ENCODE data around the gene ICA1. TPM values are rescaled to one million over a fixed set of nuclear protein-coding genes. Genes with fewer than 3 reads are reported as not detected.

Gene ICA1
- total RNA-seq, 1 experiment from 2014 or later: 3.2 TPM

DNA sequence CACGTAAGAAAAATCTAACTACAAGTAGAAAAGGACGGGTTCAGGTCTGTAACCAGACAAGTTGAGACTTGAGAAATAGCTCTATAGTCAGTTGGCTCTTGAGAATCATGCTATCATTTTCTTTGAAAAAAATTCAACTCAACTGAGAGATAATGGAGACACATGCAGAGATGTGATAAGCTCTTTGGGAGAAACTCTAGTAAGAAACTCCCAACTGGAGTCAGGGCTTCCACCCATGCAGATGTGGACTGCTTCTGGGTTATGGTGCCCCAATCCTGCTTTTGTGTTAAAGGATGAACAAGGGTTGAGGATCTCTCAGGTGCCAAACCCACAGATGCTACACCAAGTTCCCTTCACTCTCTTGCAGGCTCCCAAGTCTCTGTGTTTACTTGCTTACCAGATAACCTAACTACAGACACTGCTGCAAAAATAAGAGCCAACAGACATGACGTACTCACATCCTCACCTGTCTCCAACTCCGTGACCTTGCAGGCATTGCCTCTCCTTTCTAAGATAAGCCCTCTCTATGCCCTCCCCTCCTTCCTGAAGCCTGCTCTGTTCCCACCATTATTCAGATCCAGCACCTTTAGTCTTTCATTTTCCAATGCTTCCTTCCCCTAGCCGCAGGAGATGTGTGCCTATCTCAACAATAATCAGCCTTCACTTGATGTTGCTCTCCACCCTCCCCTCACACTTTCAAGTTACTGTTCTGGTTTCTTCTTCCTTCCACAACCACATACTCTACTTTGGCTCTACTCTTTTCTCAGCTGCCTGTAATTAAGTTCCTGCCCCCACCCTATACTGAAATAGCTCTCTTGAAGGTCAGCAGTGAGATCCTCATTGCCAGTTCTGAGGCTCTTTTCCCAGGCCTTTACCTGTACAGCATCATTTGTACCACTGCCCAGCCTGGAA lies 130.0 kb downstream of the ICA1 start:
- Histone ChIP-seq H3K36me3 (ENCODE audit: low read depth, low read length) (no peaks in the 10 kb centered on the region), H3K9me2 (replicated peaks; ENCODE audit: low read length) (no peaks in the 10 kb centered on the region), H3K9ac (ENCODE audit: low read length) (no peak overlapping the region), H3K9me3 (ENCODE audit: low read length) (no peaks in the 10 kb centered on the region), H3K27me3 (ENCODE audit: low read length) (no peaks in the 10 kb centered on the region), H4K20me1 (ENCODE audit: low read length) (no peaks in the 10 kb centered on the region), H3K27ac (ENCODE audit: low read length) (no peak overlapping the region), H3K4me1 (ENCODE audit: insufficient read depth, low read length) (no peaks in the 10 kb centered on the region), H3F3A (ENCODE audit: low read length, unreplicated experiment) (no peaks in the 10 kb centered on the region), H2AFZ (ENCODE audit: low read length) (no peak overlapping the region), H3K79me2 (ENCODE audit: low read length) (no peaks in the 10 kb centered on the region), H3K4me3 (ENCODE audit: low read length) (no peak overlapping the region), H3K4me2 (ENCODE audit: low read length) (no peak overlapping the region)
- BruUV-seq (replicated peaks): no TSS peak
- TF ChIP-seq EZH2 (IDR thresholded peaks at IDR 0.05; ENCODE audit: low read length, unreplicated experiment): no peak
- no peak for TF ChIP-seq EZH2phosphoT487 (IDR thresholded peaks at IDR 0.05; ENCODE audit: borderline replicate concordance, low read length)
- TF ChIP-seq, protein P1, sequence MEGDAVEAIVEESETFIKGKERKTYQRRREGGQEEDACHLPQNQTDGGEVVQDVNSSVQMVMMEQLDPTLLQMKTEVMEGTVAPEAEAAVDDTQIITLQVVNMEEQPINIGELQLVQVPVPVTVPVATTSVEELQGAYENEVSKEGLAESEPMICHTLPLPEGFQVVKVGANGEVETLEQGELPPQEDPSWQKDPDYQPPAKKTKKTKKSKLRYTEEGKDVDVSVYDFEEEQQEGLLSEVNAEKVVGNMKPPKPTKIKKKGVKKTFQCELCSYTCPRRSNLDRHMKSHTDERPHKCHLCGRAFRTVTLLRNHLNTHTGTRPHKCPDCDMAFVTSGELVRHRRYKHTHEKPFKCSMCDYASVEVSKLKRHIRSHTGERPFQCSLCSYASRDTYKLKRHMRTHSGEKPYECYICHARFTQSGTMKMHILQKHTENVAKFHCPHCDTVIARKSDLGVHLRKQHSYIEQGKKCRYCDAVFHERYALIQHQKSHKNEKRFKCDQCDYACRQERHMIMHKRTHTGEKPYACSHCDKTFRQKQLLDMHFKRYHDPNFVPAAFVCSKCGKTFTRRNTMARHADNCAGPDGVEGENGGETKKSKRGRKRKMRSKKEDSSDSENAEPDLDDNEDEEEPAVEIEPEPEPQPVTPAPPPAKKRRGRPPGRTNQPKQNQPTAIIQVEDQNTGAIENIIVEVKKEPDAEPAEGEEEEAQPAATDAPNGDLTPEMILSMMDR (conservative IDR thresholded peaks at IDR 0.05; ENCODE audit: low read depth, low read length): no peak
- DNase-seq (no peak), ATAC-seq (no peak)
- ChIA-PET CTCF (no interaction called here), POLR2A (ENCODE audit: unreplicated experiment) (no interaction called here)
- intact Hi-C loops (cut with micrococcal nuclease): no loop called here

- CTCF ChIA-PET: no interaction called here
- Histone ChIP-seq H3K27ac (ENCODE audit: low read length) (no peak overlapping the region), H3K4me2 (ENCODE audit: low read length) (no peak overlapping the region), H3K9me2 (replicated peaks; ENCODE audit: low read length) (no peaks in the 10 kb centered on the region), H3F3A (ENCODE audit: low read length, unreplicated experiment) (no peaks in the 10 kb centered on the region), H3K9ac (ENCODE audit: low read length) (no peak overlapping the region), H4K20me1 (ENCODE audit: low read length) (no peaks in the 10 kb centered on the region), H3K27me3 (ENCODE audit: low read length) (no peaks in the 10 kb centered on the region), H3K4me1 (ENCODE audit: insufficient read depth, low read length) (no peaks in the 10 kb centered on the region), H3K79me2 (ENCODE audit: low read length) (no peaks in the 10 kb centered on the region), H2AFZ (ENCODE audit: low read length) (no peak overlapping the region), H3K4me3 (ENCODE audit: low read length) (no peak overlapping the region), H3K36me3 (ENCODE audit: low read depth, low read length) (no peaks in the 10 kb centered on the region), H3K9me3 (ENCODE audit: low read length) (no peaks in the 10 kb centered on the region)
- no TSS peak for BruUV-seq (replicated peaks)
- TF ChIP-seq, protein P1 (conservative IDR thresholded peaks at IDR 0.05; ENCODE audit: low read depth, low read length): no peak
- no peak for TF ChIP-seq EZH2 (IDR thresholded peaks at IDR 0.05; ENCODE audit: low read length, unreplicated experiment)
- no peak for TF ChIP-seq EZH2phosphoT487 (IDR thresholded peaks at IDR 0.05; ENCODE audit: borderline replicate concordance, low read length)
- no peak for ATAC-seq
- POLR2A ChIA-PET (ENCODE audit: unreplicated experiment): no interaction called here
- DNase-seq: no peak
- intact Hi-C loops (cut with micrococcal nuclease): no loop called here
Measured at GRCh38 chr7:8130663-8131062, 131.3 kb downstream of the ICA1 start.

- Histone ChIP-seq H3K9me2 (replicated peaks; ENCODE audit: low read length) (no peaks in the 10 kb centered on the region), H2AFZ (ENCODE audit: low read length) (no peak overlapping the region), H3K9ac (ENCODE audit: low read length) (no peak overlapping the region), H4K20me1 (ENCODE audit: low read length) (no peaks in the 10 kb centered on the region), H3K4me2 (ENCODE audit: low read length) (no peak overlapping the region), H3K79me2 (ENCODE audit: low read length) (no peaks in the 10 kb centered on the region), H3K27me3 (ENCODE audit: low read length) (no peaks in the 10 kb centered on the region), H3K36me3 (ENCODE audit: low read depth, low read length) (no peaks in the 10 kb centered on the region), H3K27ac (ENCODE audit: low read length) (no peak overlapping the region), H3F3A (ENCODE audit: low read length, unreplicated experiment) (no peaks in the 10 kb centered on the region), H3K4me3 (ENCODE audit: low read length) (no peak overlapping the region), H3K9me3 (ENCODE audit: low read length) (no peaks in the 10 kb centered on the region), H3K4me1 (ENCODE audit: insufficient read depth, low read length) (no peaks in the 10 kb centered on the region)
- POLR2A ChIA-PET (ENCODE audit: unreplicated experiment): no interaction called here
- no peak for ATAC-seq
- intact Hi-C loops (cut with micrococcal nuclease): no loop called here
- TF ChIP-seq EZH2 (IDR thresholded peaks at IDR 0.05; ENCODE audit: low read length, unreplicated experiment) (no peak), EZH2phosphoT487 (IDR thresholded peaks at IDR 0.05; ENCODE audit: borderline replicate concordance, low read length) (no peak)
- TF ChIP-seq, protein P1 (conservative IDR thresholded peaks at IDR 0.05; ENCODE audit: low read depth, low read length): no peak
- BruUV-seq (replicated peaks): no TSS peak
- CTCF ChIA-PET: no interaction called here
- DNase-seq: no peak
Measured at GRCh38 chr7:8129318-8129659, 132.7 kb downstream of the ICA1 start.

Measured in PC-3 (cell line).